Skeletal muscle tissue (tissue), 4 donors: ENCODE results near the gene AK8. TPM values are rescaled to one million over a fixed set of nuclear protein-coding genes. Genes with fewer than 3 reads are reported as not detected.

ENCODE experiments used
- H3K27ac ChIP-seq: one replicate; pipeline ENCODE4 v1.7.0; 2013; ENCODE audit warnings: mild to moderate bottlenecking, low read depth, low read length, inconsistent platforms
- H3K27me3 ChIP-seq, 3 donors: one replicate each; pipeline ENCODE4 v1.7.0; 2013; ENCODE audit warnings: low read length in 3 of 3; ENCODE audit not compliant: control insufficient read depth in 3 of 3, insufficient read depth in 3 of 3
- H3K36me3 ChIP-seq, 3 donors: one replicate each; pipeline ENCODE4 v1.7.0; 2013; ENCODE audit warnings: low read length in 3 of 3; ENCODE audit not compliant: control insufficient read depth in 3 of 3, insufficient read depth in 3 of 3
- H3K4me1 ChIP-seq, 3 donors: one replicate each; pipeline ENCODE4 v1.7.0; 2013; ENCODE audit warnings: low read length in 3 of 3, mild to moderate bottlenecking in 3 of 3; ENCODE audit not compliant: control insufficient read depth in 3 of 3, insufficient read depth in 3 of 3
- H3K4me3 ChIP-seq, 3 donors: one replicate each; pipeline ENCODE4 v1.7.0; 2013; ENCODE audit warnings: low read length in 3 of 3
- H3K9ac ChIP-seq, 3 donors: one replicate each; pipeline ENCODE4 v1.7.0; 2013; ENCODE audit warnings: low read length in 3 of 3, mild to moderate bottlenecking in 3 of 3, moderate library complexity in 2 of 3, low read depth in 1 of 3
- H3K9me3 ChIP-seq, 3 donors: one replicate each; pipeline ENCODE4 v1.7.0; 2013; ENCODE audit warnings: low read length in 3 of 3; ENCODE audit not compliant: control insufficient read depth in 3 of 3
- total RNA-seq: library from RNA; depleted of rRNA; stranded (reverse); fragments of >200 nt; gene quantifications from one replicate; pipeline ENCODE4 v1.2.3, GENCODE V29; 2014
- donor health status: Osteomylitis.

AK8 gene
- total RNA-seq, 1 donor from 2014 or later: 0.52 TPM

DNA sequence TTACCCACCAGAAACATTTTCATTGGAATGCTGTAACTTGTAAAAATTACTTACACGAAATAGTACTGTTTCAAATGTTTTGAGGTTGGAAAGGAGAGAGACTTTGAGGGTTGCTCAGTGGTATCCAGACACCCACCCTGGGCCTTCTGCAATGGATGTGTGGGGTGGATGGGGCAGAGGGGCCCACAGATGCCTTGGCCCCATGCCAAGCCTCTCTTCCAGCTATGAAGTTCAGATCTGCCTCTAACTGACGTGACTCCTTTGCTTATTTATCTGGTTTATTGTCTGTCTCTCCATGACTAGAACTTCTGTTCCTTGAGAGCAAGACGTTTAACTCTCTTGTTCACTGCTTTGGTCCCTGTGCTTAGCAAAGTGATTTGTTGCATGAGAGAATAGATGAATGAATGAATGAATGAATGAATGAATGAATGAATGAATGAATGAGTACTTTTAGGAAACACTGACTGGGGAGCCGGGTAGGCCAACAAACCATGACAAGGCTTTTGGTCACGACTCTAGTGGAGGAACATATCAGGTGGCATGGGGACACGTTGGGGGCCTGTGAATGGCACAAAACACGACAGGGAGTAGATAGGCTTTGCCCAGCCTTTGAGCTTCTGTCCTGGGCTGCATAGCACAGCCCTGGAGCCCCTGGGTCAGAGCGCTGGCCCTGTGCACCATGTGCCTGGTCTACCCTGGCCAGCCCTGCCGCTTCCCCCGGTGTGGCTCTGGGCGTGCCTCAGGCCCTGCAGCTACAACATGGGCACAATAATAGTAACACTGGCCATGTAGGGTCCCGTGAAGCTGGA, 31.8 kb downstream of the AK8 start:
- H3K27ac ChIP-seq: no peak overlapping the region
- H3K27me3 ChIP-seq: peaks cover 0 to 5% (median 2%) of the 10 kb centered on the region in 3 donors
- no peaks in the 10 kb centered on the region for H3K36me3 ChIP-seq
- H3K9me3 ChIP-seq: no peaks in the 10 kb centered on the region
- H3K9ac ChIP-seq: no peak overlapping the region
- no peak overlapping the region for H3K4me3 ChIP-seq
- no peaks in the 10 kb centered on the region for H3K4me1 ChIP-seq

DNA sequence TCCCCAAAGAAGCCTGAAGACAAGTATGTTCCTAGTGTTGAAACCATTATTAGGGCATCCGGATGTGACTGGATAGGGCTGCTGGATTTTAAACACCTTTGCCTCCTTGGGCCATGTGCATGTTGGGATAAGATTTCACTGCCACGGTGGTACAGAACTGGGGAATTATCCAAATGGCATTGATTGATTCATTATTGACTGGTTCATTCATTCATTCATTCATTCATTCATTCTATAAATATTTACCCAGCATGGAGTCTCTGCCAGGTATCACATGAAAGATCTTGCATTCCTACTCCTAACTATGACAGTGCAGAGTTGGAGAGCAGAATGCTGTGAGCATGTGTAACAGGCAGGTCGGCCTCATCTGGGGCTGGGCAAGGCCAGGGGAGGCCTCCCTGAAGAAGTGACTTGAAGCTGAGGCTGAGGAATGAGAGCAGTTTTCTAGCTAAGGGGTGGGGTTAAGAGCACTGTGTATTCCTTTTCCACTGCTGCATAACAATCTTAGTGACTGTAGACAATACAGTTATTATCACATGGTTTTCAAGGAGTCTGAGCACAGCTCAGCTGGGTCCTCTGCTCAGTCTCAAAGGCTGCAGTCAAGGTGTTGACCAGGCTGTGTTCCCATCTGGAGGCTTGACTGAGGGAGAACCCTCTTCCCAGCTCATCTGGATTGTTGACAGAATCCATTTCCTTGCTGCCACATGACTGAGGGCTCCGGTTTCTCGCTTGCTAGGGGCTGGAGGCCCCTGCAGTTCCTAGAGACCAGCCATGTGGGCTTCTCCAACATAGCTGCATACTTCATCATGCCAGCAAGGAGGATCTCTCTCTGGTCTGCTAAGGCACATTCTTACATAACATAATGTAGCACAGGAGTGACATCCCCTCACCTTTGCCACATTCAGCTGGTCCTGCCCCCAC, 35.7 kb downstream of the AK8 start:
- Histone ChIP-seq H3K27me3 (peaks cover 0 to 9% (median 8%) of the 10 kb centered on the region in 3 donors), H3K4me3 (no peak overlapping the region), H3K9ac (no peak overlapping the region), H3K4me1 (peaks cover 0 to 4% (median 0%) of the 10 kb centered on the region in 3 donors), H3K27ac (no peak overlapping the region), H3K36me3 (no peaks in the 10 kb centered on the region), H3K9me3 (no peaks in the 10 kb centered on the region)

DNA sequence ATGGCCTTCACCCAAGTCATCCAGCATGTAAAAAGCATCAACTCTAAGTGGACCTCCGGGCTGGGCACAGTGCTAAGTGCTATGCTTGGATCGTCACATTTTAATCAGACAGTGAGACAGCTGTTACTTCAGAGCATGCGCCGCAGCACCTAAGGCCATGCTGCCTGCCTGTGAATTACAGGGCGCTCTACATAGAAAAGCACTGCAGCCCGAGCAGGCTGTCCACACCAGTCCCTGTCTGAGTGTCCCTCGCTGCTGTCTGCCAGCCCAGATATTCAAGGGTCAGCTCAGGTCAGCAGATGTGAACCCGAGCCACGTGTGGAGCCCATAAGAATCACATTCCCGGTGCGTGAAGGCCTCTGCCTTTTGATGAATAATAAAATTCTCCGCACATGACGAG, 37.1 kb downstream of the AK8 start:
- no peak overlapping the region for H3K27ac ChIP-seq
- H3K36me3 ChIP-seq: no peaks in the 10 kb centered on the region
- H3K9ac ChIP-seq: peak overlapping the region in 1 of 3 donors; percentile 40
- no peak overlapping the region for H3K4me3 ChIP-seq
- H3K9me3 ChIP-seq: no peaks in the 10 kb centered on the region
- H3K27me3 ChIP-seq: peaks cover 0 to 15% (median 12%) of the 10 kb centered on the region in 3 donors
- peaks cover 0 to 4% (median 0%) of the 10 kb centered on the region in 3 donors for H3K4me1 ChIP-seq

- Histone ChIP-seq H3K36me3 (no peaks in the 10 kb centered on the region), H3K4me1 (peaks cover 0 to 4% (median 0%) of the 10 kb centered on the region in 3 donors), H3K27ac (no peak overlapping the region), H3K4me3 (no peak overlapping the region), H3K9ac (no peak overlapping the region), H3K27me3 (peaks cover 0 to 21% (median 19%) of the 10 kb centered on the region in 3 donors), H3K9me3 (no peaks in the 10 kb centered on the region)
These were observed 39.8 kb downstream of the AK8 start for GRCh38 chr9:132838291-132838690.

DNA sequence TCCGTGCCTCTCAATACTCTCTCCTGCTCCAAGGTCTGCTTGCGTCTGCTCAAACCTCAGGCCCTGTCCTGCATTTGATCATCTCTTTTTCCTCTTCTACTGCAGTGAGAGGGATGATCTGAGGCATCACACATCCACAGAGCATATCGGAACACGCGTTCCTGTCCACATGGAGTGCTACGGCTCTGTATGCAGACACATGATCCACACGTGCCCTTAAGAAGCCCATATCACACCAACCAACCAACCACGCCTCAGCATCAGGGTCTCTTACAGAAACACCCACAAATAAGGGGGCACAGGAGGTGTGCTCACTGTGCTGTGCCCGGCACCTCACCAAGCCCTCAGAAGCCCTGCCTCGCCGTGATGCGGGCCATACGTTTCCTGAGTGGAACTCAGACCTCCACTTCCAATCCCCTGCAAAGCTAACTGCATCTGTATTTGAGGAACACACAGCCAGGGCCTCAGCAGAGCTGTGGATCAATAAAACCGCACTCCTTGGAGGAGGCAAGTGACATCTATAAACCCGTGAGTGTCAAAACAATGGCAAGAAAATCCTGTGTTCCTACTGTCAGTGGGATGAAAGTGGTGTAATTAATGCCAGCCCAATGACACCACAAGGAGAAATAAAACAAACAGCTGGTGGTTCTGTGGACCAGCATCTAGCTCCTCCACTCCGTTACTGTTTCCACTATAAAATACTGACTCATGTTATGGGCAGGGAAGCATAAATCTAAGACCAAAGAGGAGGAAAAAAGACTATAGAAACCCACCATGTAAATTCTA, 40.4 kb downstream of the AK8 start:
- Histone ChIP-seq H3K9ac (no peak overlapping the region), H3K4me1 (peaks cover 0 to 4% (median 0%) of the 10 kb centered on the region in 3 donors)

GRCh38 chr9:132834343-132834742, 43.7 kb downstream of the AK8 start:
- Histone ChIP-seq H3K36me3 (no peaks in the 10 kb centered on the region), H3K27ac (no peak overlapping the region), H3K27me3 (peaks cover 0 to 30% (median 18%) of the 10 kb centered on the region in 3 donors), H3K4me1 (no peaks in the 10 kb centered on the region), H3K4me3 (no peak overlapping the region), H3K9ac (no peak overlapping the region), H3K9me3 (no peaks in the 10 kb centered on the region)

More for the DNA sequence above, 40.4 kb downstream of the AK8 start:
- no peaks in the 10 kb centered on the region for H3K9me3 ChIP-seq
- no peak overlapping the region for H3K27ac ChIP-seq
- peaks cover 0 to 27% (median 20%) of the 10 kb centered on the region in 3 donors for H3K27me3 ChIP-seq
- no peaks in the 10 kb centered on the region for H3K36me3 ChIP-seq
- H3K4me3 ChIP-seq: no peak overlapping the region

DNA sequence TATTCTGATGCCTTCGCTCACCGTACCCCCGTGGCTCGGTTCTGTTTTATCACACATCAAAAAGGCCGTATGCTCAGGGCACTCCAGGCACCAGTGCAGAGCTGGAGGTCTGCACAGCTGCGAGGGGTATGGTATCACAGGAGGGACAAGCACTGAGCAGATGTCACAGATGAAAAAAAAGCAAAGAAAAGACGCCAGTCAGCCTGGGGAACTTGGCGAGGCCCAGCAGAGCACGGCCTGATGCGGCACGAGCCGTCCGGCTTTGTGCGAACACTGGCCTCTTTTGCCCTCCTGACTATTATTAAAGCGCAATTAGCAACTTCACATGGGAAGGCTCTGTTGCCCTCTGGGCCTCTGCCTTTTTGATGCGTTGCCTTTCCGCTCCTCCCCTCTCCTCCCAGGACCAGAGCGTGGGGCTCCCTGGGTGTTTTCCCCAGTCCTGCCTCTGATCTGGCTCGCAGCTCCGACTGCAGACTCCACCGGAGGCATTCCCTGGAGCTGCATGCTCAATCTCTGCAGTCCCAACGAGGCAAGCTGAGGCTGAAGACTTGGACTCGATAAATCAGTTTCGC, 44.4 kb downstream of the AK8 start:
- H3K27me3 ChIP-seq: peaks cover 0 to 30% (median 16%) of the 10 kb centered on the region in 3 donors
- peak overlapping the region in 1 of 3 donors; percentile 16 for H3K9ac ChIP-seq
- H3K27ac ChIP-seq: no peak overlapping the region
- no peaks in the 10 kb centered on the region for H3K4me1 ChIP-seq
- H3K9me3 ChIP-seq: no peaks in the 10 kb centered on the region
- H3K4me3 ChIP-seq: no peak overlapping the region
- no peaks in the 10 kb centered on the region for H3K36me3 ChIP-seq

GRCh38 chr9:132832171-132832881, 45.8 kb downstream of the AK8 start:
- Histone ChIP-seq H3K4me3 (no peak overlapping the region), H3K9ac (no peak overlapping the region), H3K4me1 (no peaks in the 10 kb centered on the region), H3K9me3 (no peaks in the 10 kb centered on the region), H3K36me3 (no peaks in the 10 kb centered on the region), H3K27ac (no peak overlapping the region), H3K27me3 (peaks cover 0 to 26% (median 14%) of the 10 kb centered on the region in 3 donors)
